ENCODE data around the gene TFF2.

TFF2 gene

GRCh38 chr21:42302076-42302650, 48.6 kb downstream of the TFF2 start:
- no peak for DNase-seq

DNA sequence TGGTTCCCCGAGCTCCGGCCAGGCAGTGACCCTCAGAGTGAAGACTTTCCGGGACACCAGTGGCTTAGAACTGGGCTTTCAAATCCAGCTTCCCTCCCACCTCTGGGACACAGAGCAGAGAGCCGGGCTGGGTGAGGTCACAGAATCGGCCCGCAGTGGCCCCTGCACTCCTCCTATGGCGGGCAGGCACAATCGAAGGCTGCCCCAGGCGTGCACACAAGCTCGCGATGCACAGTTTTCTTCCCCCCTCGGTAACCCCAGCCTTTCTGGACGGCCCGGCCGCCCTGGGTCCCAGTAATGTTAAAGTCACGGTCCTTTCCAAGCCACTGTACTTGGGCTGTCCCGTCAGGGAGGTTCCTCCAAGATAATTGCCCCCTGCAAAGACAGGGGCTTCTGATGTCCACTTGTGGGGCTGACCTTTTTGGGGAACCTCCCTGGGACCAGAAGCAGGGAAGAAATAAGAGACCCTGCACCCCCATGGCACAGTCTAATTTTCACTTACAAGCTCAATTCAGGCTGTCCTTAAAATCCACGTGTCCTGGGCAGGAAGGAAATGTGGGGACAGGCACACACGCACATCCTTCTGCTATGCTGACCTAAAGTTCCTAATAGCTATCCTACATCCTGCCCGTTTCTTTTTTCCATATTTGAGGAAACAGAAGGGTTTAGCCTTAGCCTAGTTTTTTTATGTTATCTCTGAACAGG, 49.3 kb downstream of the TFF2 start:
- DNase-seq, result no peak

DNA sequence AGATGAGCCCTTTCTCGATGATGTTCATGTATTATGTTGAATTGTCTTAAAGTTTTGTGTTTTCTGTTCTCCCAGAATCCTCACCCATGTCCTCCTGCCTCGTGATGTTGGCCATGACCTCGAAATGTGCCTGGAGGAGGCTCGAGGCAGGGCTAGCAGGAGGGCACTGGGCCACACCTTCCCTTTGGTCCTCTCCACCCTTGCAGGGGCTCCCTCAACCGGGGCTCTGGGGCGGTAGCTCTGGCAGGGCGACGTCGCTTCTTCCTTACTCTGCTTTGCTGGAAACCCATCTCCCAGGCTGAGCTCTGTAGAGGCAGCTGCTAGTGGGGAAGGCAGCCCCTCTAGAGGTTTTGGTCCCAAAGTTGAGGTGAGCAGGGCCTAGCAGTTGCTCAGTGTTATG, 49.8 kb downstream of the TFF2 start:
- no peak for DNase-seq

DNA sequence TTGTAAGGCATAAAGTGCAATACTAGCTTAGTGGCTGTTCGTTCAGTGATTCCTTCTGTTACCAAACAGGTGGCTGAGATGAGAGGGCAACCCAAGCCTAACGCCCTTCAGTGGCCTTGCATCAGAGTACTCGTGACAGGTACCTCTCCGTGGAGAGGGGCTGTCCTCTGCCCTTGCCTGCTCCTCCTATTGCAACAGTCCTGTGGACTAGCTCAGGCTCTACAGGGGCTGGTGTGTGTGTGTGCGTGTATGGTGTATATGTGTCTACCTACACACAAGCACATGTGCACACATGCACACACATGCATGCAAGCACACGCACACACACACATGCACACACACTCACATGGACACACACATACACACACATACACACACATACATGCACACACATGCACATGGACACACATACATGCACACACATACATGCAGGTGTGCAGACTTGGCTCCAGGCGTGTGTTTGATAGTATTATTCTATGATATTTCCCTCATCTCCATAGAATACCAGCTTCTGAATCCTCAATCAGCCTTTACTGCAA, 50.7 kb downstream of the TFF2 start:
- no peak for DNase-seq

DNA sequence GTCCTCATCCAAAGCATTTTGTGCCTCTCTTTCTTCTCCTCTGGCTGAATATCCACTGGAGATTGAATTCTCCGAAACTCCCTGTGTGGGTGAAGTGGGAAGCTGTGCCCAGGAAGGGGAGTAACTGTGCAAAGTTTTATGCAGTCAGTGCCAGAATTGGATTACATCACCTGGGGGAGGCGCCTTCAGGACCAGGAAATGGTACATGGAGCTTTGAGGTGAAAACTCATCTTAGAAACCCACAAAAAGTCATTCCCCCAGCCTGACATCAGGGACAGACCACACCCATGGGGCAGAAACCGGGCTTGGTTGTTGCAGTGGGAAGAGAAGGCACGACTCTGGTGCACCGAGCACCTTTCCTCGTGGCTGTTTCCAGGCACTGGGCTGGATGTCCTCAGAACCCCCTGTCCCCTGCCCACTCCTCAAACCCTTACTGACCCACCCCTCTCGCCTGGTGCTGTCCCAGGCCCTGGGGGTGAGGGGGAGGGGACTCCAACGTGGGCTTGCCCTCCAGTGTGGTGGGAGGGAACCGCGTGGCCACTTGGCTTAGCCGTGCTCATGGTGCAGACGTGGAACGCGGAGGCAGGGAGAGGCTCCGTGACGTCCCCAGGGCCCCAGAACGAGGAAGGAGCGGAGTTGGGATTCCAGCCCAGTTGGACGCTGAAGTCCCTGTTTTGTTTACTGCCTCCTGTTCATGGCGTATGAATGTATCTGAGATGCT, 51.3 kb downstream of the TFF2 start:
- DNase-seq, result no peak

GRCh38 chr21:42298657-42299056, 52.1 kb downstream of the TFF2 start:
- DNase-seq, result no peak

- DNase-seq, result no peak
Observed at GRCh38 chr21:42298237-42298636, 52.6 kb downstream of the TFF2 start.

- no peak for DNase-seq
Observed at GRCh38 chr21:42297377-42297776, 53.4 kb downstream of the TFF2 start.

DNA sequence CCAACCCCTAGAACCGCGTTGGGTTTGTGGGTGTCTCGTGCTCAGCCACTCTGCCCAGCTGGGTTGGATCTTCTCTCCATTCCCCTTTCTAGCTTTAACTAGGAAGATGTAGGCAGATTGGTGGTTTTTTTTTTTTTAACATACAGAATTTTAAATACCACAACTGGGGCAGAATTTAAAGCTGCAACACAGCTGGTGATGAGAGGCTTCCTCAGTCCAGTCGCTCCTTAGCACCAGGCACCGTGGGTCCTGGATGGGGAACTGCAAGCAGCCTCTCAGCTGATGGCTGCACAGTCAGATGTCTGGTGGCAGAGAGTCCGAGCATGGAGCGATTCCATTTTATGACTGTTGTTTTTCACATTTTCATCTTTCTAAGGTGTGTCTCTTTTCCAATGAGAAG, 54.3 kb downstream of the TFF2 start:
- DNase-seq, result no peak

All from CD4-positive, alpha-beta T cell treated with Interleukin-15 for 1 hour (primary cell).